HL-60/S4 treated with retinoic acid at 250 ng/mL for 4 days and 3 days (cell line): ENCODE results near the gene NGFR.

Experiments used
- in situ Hi-C: fragments of 300-500 bp; cut with MboI; formaldehyde crosslinking; loops from 2 replicates; pipeline ENCODE4 v1.7.0; 2022; ENCODE audit warnings: low sequenced_read_pairs

The NGFR gene

GRCh38 chr17:49555495-49556222 lies 60.6 kb downstream of the NGFR start:
- in situ Hi-C loops = loop anchor here (25.0 kb wide), 1 partner anchor 282 kb away; the partner anchor contains the start of gene TAC4

GRCh38 chr17:49556223-49556943 lies 61.3 kb downstream of the NGFR start:
- in situ Hi-C loops = loop anchor here (25.0 kb wide), 1 partner anchor 281 kb away; the partner anchor contains the start of gene TAC4

- in situ Hi-C loops = loop anchor here (25.0 kb wide), 1 partner anchor 280 kb away; the partner anchor contains the start of gene TAC4
Measured at GRCh38 chr17:49557312-49558024, 62.4 kb downstream of the NGFR start.
